A375 (cell line): Measurements from ENCODE around the gene ENO4. TPM values are rescaled to one million over a fixed set of nuclear protein-coding genes. Genes with fewer than 3 reads are reported as not detected.

Source experiments
- total RNA-seq: library from RNA; depleted of rRNA; stranded (reverse); fragments of >200 nt; shearing (Covaris generic); gene quantifications from 2 replicates; pipeline ENCODE4 v1.2.3, GENCODE V29; 2014; rRNA removed

The ENO4 gene, protein sequence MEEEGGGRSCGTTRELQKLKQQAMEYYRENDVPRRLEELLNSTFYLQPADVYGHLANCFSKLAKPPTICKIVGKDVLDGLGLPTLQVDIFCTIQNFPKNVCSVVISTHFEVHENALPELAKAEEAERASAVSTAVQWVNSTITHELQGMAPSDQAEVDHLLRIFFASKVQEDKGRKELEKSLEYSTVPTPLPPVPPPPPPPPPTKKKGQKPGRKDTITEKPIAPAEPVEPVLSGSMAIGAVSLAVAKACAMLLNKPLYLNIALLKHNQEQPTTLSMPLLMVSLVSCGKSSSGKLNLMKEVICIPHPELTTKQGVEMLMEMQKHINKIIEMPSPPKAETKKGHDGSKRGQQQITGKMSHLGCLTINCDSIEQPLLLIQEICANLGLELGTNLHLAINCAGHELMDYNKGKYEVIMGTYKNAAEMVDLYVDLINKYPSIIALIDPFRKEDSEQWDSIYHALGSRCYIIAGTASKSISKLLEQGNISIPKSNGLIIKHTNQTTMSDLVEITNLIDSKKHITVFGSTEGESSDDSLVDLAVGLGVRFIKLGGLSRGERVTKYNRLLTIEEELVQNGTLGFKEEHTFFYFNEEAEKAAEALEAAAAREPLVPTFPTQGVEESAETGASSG
- 0.16 and 0.45 TPM in 2 replicates for total RNA-seq

DNA sequence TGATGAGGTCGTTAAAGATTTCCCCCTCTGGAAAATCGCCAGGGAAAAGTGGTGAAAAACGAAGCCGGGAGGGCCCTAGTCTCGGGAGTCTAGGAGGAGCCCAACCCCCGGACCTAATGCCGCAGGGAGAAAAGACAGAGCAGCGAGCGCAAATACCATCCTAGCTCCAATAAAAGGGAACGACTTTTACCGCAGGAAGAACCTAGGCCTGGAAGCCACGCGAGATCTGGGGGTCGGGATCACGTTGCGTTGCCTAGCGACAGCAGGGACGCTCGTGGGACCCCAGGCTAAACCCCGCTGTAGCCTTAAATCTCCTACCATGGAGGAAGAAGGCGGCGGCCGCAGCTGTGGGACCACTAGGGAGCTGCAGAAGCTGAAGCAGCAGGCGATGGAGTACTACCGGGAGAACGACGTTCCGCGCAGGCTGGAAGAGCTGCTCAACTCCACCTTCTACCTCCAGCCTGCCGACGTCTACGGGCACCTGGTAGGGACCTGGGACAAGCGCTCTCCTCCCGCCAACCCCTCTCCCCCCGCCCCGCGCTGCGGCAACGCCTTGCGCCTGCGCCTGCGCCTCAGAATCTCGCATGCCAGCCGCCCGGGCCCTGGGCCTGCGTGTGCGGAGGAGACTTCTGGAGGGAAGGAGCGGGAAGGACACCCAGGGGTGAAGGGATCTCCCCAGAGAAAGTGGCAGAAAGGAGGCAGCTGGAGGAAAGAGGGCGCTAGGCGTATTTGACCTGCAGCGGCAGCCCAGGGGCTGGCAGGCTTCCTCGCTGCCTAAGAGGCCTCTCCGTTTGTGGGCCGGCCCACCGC, at the start of gene ENO4:
TSS of gene ENO4 (plus strand) at position 252 of the 810 bp plus-strand sequence. CDS start at position 320, 68 bp downstream.

Other genes starting within 250 kb of the ENO4 start
- gene PNLIPRP2, start 228.5 kb upstream of the ENO4 start, total RNA-seq = not detected in 2 replicates
- gene HSPA12A, start 106.9 kb upstream of the ENO4 start, total RNA-seq = 2.0 TPM in 2 replicates
- 4.1 and 9.5 TPM in 2 replicates for gene SHTN1, start 155.7 kb downstream of the ENO4 start, total RNA-seq